8988T (cell line): ENCODE measurements around the gene NINL.
A peak's percentile ranks its signal among the peaks of the same experiment; 100 is the strongest.
"Not testable (repeated sequence)": the region's sequence is repeated elsewhere in the genome, so short reads cannot be mapped to it uniquely, and the experiment has no call there.

ENCODE experiments used
- DNase-seq: peaks from one replicate; pipeline ENCODE4 v3.0.0; 2011

NINL gene

DNA sequence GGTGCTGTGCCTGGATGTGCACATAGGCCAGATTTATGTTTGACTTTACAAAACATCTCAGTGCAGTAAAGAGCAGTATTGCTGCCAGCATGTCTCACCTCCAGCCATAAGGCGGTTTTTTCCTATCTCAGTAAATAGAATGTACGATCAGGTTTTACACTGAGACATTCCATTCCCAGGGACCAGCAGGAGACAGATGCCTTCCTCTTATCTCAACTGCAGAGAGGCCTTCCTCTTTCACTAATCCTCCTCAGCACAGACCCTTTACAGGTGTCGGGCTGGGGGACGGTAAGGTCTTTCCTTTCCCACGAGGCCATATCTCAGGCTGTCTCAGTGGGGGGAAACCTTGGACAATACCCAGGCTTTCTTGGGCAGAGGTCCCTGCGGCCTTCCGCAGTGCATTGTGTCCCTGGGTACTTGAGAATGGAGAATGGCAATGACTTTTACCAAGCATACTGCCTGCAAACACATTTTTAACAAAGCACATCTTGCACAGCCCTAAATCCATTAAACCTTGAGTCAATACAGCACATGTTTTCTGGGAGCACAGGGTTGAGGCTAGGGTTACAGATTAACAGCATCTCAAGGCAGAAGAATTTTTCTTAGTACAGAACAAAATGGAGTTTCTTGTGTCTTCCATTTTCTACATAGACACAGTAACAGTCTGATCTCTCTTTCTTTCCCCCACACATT, 34.5 kb downstream of the NINL start:
- DNase-seq = not testable (repeated sequence)

DNA sequence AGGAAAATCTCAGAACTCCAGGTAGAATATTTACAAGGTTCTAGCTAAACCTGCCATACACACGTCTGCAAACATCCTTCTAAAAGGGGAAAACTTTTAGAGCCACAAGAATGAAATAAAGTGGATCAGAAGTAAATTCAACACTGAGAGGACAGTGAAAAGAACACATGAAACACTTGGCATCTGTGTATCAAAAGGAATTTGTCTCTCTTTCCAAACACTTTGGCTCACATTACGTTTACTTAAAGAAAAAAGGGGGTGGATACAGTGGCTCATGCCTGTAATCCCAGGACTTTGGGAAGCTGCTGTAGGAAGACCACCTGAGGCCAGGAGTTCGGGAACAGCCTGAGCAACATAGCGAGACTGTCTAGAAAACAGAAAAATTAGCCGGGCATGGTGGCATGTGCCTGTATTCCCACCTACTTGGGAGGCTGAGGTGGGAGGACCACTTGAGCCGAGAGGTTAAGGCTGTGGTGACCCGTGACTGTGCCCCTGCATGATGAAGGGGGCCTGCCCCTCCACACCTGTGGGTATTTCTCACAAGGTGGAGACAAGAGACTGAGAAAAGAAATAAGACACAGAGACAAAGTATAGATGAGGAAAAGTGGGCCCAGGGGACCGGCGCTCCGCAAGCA, 35.4 kb downstream of the NINL start:
- DNase-seq = no peak

GRCh38 chr20:25549172-25549773, 36.1 kb downstream of the NINL start:
- no peak for DNase-seq

DNA sequence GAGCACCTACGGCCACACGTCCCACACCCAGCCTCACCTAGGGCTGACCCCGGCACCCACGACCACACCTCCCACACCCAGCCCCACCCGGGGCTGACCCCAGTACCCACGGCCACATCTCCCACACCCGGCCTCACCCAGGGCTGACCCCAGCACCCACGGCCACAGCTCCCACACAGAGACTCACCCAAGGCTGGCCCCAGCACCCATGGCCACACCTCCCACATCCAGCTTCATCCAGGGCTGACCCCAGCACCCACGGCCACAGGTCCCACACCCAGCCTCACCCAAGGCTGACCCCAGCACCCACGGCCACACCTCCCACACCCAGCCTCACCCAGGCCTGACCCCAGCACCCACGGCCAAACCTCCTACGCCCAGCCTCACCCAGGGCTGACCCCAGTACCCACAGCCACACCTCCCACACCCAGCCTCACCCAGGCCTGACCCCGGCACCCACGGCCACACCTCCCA, 36.7 kb downstream of the NINL start:
- no peak for DNase-seq

DNA sequence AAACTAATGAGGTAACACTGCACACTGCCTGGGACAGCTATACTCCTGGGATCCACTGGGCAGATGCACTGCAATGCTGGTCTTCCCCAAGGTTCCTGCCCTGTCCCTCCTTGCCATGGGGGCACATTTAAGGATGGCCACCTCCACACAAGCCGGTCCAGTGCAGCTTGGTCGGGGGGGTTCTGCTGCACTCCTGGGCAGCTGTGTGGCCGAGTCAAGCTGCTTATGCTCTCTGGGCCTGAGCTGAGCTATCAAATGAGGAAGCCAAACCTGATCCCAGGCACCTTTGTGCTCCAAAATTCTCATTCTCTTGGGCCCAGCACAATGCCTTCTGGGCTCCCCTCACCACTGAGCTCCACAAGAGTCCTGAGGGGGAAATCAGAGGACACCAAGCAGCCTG, 37.3 kb downstream of the NINL start:
- DNase-seq = no peak

DNA sequence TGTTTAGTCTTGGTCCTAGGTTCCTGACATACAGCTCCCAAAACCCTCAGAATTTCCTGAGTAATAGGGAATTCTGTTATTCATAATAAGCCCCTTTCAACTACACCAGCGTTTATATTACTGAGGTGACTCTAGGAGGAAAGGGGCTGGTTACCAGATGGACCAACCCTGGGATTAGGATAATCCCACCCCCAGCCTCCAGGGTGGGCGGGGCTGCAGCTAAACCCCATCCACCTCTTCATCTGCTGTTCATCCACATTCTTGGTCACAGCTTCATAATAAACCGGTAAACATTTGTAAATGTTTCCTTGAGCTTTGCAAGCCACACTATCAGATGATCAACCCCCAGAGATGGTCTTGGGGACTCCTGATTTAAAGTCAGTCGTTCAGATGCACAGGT, 38.3 kb downstream of the NINL start:
- no peak for DNase-seq

- DNase-seq = no peak
Measured at GRCh38 chr20:25546048-25546447, 39.3 kb downstream of the NINL start.

GRCh38 chr20:25545171-25545570, 40.2 kb downstream of the NINL start:
- DNase-seq = no peak

DNA sequence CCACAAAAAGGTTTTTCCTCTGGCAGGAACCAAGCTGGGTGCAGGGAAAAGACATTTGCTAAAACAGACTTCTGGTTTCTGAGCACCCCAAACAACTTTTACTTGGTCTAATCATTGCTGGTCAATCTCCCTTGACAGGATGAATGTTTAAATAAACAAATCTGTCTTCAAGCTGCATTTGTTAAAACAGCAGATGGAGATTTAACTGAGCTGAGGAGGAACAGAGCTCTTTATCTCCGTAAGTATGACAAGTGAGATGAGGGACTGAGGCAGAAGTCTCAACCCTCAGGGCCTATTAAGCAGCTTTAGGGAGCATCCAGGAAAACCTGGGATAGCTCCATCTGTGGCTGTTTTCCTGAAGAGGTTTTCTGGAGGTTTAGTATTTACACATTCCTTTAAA, 40.6 kb downstream of the NINL start:
- no peak for DNase-seq

- DNase-seq = no peak
Measured at GRCh38 chr20:25544311-25544710, 41.0 kb downstream of the NINL start.

- DNase-seq = no peak
Measured at GRCh38 chr20:25543068-25543467, 42.3 kb downstream of the NINL start.

- DNase-seq = no peak
Measured at GRCh38 chr20:25541676-25542075, 43.7 kb downstream of the NINL start.

DNA sequence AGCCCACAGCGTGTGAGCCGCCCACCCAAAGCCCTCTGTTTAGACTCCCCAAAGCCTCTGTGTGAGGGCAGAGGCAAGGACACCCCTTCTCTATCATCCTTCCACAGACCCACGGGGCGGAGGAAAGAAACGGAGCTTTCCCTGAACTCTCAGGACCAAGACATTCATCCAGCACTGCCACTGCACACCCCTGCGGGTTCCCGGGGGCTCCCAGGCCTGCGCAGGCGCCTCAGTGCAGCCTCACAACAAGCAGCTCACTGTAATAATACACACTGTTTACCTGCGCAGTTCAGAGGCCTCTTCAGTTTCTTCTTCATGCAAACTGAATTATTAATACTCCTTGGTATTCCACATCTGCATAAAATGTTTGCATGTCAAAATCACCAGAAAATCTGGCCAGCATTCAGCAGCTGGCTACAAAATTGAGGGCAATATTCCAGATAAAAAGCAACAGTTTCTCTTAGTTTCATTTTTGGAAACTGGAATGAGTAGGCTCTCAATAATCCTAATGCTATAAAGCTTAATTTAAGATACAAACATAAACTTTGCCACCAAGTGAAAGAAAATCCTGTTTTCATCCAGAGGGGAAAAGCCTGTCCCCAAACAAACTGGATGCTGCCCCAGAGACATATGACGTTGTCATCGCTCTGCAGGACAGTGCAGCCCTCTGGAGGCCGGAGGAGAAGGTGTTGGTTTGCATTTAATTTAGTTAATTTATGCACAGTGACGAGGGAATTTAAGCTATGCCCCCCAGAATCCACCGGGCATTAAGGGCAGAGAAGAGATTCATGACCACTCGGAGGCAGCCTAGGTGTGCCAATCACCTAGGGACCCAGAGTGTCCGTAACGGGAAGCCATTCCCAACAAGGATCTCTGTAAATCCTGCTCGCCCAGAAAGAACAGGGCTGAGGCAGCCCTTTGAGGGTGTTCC, 45.3 kb downstream of the NINL start:
- DNase-seq = no peak

GRCh38 chr20:25538838-25539665, 46.3 kb downstream of the NINL start:
- no peak for DNase-seq

- DNase-seq = no peak
Measured at GRCh38 chr20:25537890-25538289, 47.4 kb downstream of the NINL start.

DNA sequence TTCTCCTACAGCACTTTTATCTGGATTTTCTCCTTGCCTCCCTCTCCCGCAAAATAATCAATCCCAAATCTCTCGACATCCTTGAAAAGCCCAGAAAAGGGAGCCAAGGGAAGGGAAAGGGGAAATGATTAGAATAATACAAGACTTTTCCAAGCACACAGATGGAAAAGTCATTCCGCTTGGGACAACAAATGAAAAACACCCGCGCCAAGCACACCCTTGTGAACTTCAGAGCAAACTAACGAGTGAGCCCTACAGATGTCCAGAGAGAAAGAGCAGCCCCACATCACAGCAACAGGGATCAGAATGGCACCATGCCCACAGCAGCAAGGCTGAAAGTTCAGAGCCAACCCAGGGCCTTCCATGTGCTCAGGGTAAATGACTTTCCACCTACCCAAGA, 49.6 kb downstream of the NINL start:
- DNase-seq = no peak

- DNase-seq = no peak
Measured at GRCh38 chr20:25534845-25535244, 50.5 kb downstream of the NINL start.

GRCh38 chr20:25533920-25534700, 51.2 kb downstream of the NINL start:
- no peak for DNase-seq

- no peak for DNase-seq
Measured at GRCh38 chr20:25532971-25533391, 52.4 kb downstream of the NINL start.

DNA sequence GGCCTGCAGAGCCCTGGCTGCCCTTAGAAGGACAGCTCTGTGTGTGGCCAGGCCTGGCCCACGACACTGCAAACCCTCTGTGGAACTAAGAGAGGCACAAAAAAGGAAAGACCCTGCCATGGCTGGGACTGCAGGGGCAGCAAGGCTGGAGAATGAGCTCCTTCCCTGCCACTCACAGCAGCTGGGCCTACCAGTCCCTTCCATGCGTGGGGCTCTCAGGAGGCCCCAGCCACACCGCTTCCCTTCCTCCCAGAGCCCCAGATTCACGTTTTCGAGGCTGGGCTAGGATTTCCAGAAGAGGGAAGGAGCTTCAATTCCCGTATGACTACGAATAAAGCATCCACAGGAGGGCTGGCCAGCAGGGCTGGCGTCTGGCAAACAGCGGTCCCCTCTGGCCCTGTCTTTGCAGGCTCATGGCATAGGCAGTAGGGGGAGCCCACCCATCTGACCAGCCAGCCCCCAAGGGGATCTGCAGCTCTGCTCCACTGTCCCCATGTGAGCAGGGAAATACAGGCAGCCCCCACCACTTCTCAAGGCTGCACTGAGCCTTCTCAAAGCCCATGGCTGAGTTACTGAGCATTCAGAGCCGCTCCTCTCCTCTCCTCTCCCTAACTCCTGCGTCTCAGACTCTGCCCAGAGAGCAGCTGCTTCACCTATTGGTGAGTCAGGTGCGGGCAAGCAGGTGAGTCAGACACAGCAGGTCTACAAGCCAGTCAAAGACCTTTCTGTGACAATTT, 53.1 kb downstream of the NINL start:
- peak; percentile 40 for DNase-seq
